GM12878 (cell line): ENCODE data around the gene ASAP3. TPM values are rescaled to one million over a fixed set of nuclear protein-coding genes. Genes with fewer than 3 reads are reported as not detected.

Experiments used
- ATF2 ChIP-seq: IDR thresholded peaks from 2 replicates; pipeline ENCODE4 v1.6.1; 2012; ENCODE audit warnings: low read length, inconsistent platforms
- CBFB ChIP-seq: IDR thresholded peaks from 2 replicates; pipeline ENCODE4 v1.6.1; 2016; ENCODE audit warnings: antibody characterized with exemption, low read depth
- ELK1 ChIP-seq: IDR thresholded peaks from 2 replicates; pipeline ENCODE4 v1.6.1; 2012; ENCODE audit warnings: low read depth, low read length, improper control_type of control experiment
- MTA3 ChIP-seq: IDR thresholded peaks from 2 replicates; pipeline ENCODE4 v1.6.1; 2012; ENCODE audit warnings: low read length, inconsistent platforms, borderline replicate concordance
- NFXL1 ChIP-seq: fragments of 450-650 bp; IDR thresholded peaks from 2 replicates; pipeline ENCODE4 v1.6.1; 2017; ENCODE audit warnings: antibody characterized with exemption, mild to moderate bottlenecking, borderline replicate concordance
- RUNX3 ChIP-seq: IDR thresholded peaks from 2 replicates; pipeline ENCODE4 v1.6.1; 2012; ENCODE audit warnings: low read length, inconsistent platforms
- SUPT20H ChIP-seq: IDR thresholded peaks from 2 replicates; pipeline ENCODE4 v1.6.1; 2011; ENCODE audit warnings: low read depth, mild to moderate bottlenecking, low read length, moderate library complexity, borderline replicate concordance; ENCODE audit not compliant: control insufficient read depth
- TCF3 ChIP-seq: IDR thresholded peaks from 2 replicates; pipeline ENCODE4 v1.6.1; 2012; ENCODE audit warnings: low read depth, mild to moderate bottlenecking, low read length, borderline replicate concordance; ENCODE audit not compliant: insufficient read depth
- ZBED1 ChIP-seq: IDR thresholded peaks from 2 replicates; pipeline ENCODE4 v1.6.1; 2016; ENCODE audit warnings: borderline replicate concordance
- ZNF384 ChIP-seq: IDR thresholded peaks from 2 replicates; pipeline ENCODE4 v1.6.1; 2012; ENCODE audit warnings: low read depth, mild to moderate bottlenecking, low read length, improper control_type of control experiment, borderline replicate concordance
- polyA plus RNA-seq, 11 experiments: library from polyadenylated mRNA; depleted of rRNA in 4 of 11; unstranded in 6 of 11; stranded (reverse) in 5 of 11; fragments of >200 nt; fragmentation: Nextera tagmentation in 4 of 11; fragmentation: Illumina TruSeq in 1 of 11; extraction: Ambion mirVana in 4 of 11; extraction: Trizol in 1 of 11; gene quantifications; 1 replicate in 1 of 11; 2 replicates in 10 of 11; pipeline versions ENCODE4 v1.2.1 to v1.2.3, GENCODE V29; 2011 to 2016; ENCODE audit warnings: inconsistent platforms in 2 of 11, missing spikeins in 2 of 11, low read depth in 1 of 11
- total RNA-seq, 4 experiments: library from RNA; depleted of rRNA in 3 of 4; stranded (reverse); fragments of >200 nt in 3 of 4; fragmentation: Illumina TruSeq in 1 of 4; extraction: Trizol in 1 of 4; gene quantifications; 2 replicates each; pipeline versions ENCODE4 v1.2.1 to v1.2.3, GENCODE V29; 2013 to 2021

The ASAP3 gene
- total and polyA plus RNA-seq, 10 of the 15 experiments (the other 5 are each of a cell fraction or from before 2014, with no cell fraction given) = 0.04 to 0.92 (median 0.34) TPM; not detected in 1

- no peak for TF ChIP-seq ZBED1
- TF ChIP-seq TCF3 = no peak
- TF ChIP-seq SUPT20H = no peak
- TF ChIP-seq CBFB = 0 out of 2 replicates have a peak, but pooled peaks have one; percentile 41
- TF ChIP-seq NFXL1 = no peak
- no peak for TF ChIP-seq ELK1
- TF ChIP-seq RUNX3 = peak; percentile 96
- TF ChIP-seq ZNF384 = no peak
- TF ChIP-seq MTA3 = no peak
- peak; percentile 60; the same call in 1 of the 2 replicates for TF ChIP-seq ATF2
Observed at GRCh38 chr1:23533246-23534023, 49.5 kb upstream of the ASAP3 start (continued).
